HK-2 (cell line): ENCODE measurements around the gene TTC31.

Experiments used
- DNase-seq: peaks from one replicate; pipeline ENCODE4 v3.0.0-alpha.2; 2018; ENCODE audit not compliant: unreplicated experiment

Gene TTC31

GRCh38 chr2:74526649-74527230, 43.9 kb downstream of the TTC31 start:
- DNase-seq, result no peak

- DNase-seq, result no peak
Measured at GRCh38 chr2:74527741-74528140, 44.9 kb downstream of the TTC31 start.

GRCh38 chr2:74528600-74529356, 45.9 kb downstream of the TTC31 start:
- no peak for DNase-seq

GRCh38 chr2:74529357-74530238, 46.7 kb downstream of the TTC31 start, which contains the start of the genes AUP1 and HTRA2:
TSS of gene AUP1 (minus strand) at chr2:74529706. CDS start at chr2:74529629, 77 bp downstream.
TSS of gene HTRA2 (plus strand) at chr2:74529933. CDS start at chr2:74530007, 74 bp downstream.
- DNase-seq, result peak; percentile 99

- peak; percentile 36 for DNase-seq
Measured at GRCh38 chr2:74530239-74531187, 47.6 kb downstream of the TTC31 start.

GRCh38 chr2:74531666-74532065, 48.8 kb downstream of the TTC31 start:
- DNase-seq, result no peak

- no peak for DNase-seq
Measured at GRCh38 chr2:74532222-74532621, 49.3 kb downstream of the TTC31 start.

- DNase-seq, result no peak
Measured at GRCh38 chr2:74533464-74533863, 50.6 kb downstream of the TTC31 start.

GRCh38 chr2:74534411-74534810, 51.5 kb downstream of the TTC31 start:
- no peak for DNase-seq

GRCh38 chr2:74535440-74535965, 52.6 kb downstream of the TTC31 start:
- DNase-seq, result no peak

GRCh38 chr2:74536166-74536950, 53.5 kb downstream of the TTC31 start:
- DNase-seq, result no peak

GRCh38 chr2:74537140-74537539, 54.3 kb downstream of the TTC31 start:
- DNase-seq, result no peak

GRCh38 chr2:74538881-74539339, 56.0 kb downstream of the TTC31 start:
- DNase-seq, result no peak

GRCh38 chr2:74540291-74540690, 57.4 kb downstream of the TTC31 start:
- DNase-seq, result no peak

GRCh38 chr2:74542978-74543377, 60.1 kb downstream of the TTC31 start:
- no peak for DNase-seq
